Measurements from ENCODE around the gene RNF149. TPM values are rescaled to one million over a fixed set of nuclear protein-coding genes. Genes with fewer than 3 reads are reported as not detected.

RNF149 gene
- total and polyA plus RNA-seq, 2 donors (not counting 3 experiments of a cell fraction or from before 2014, with no cell fraction given) = 31.3 to 66.6 TPM

- dilution Hi-C loops (cut with MboI; ENCODE audit: extremely low pct_ligation_motif_present, low sequenced_read_pairs) = no loop called here
- no peak for FAIRE-seq
Measured at GRCh38 chr2:101274142-101274541, 34.4 kb downstream of the RNF149 start.

More at GRCh38 chr2:101274142-101274541, 34.4 kb downstream of the RNF149 start:
- TF ChIP-seq EZH2 (IDR thresholded peaks at IDR 0.05; ENCODE audit: borderline replicate concordance, low read depth, low read length, severe bottlenecking) (no peak), MYC (IDR thresholded peaks at IDR 0.05; ENCODE audit: low read depth, low read length) (no peak), FOS (IDR thresholded peaks at IDR 0.05; ENCODE audit: borderline replicate concordance, insufficient read depth, low read length) (no peak), JUN (IDR thresholded peaks at IDR 0.05; ENCODE audit: borderline replicate concordance, insufficient read depth, insufficient read length, low read depth) (no peak), POLR2A (IDR thresholded peaks at IDR 0.05; ENCODE audit: low read depth, low read length) (no peak), POLR2AphosphoS5 (IDR thresholded peaks at IDR 0.05; ENCODE audit: insufficient read depth, low read depth, low read length) (no peak), GATA2 (IDR thresholded peaks at IDR 0.05; ENCODE audit: insufficient read depth, insufficient read length, low read depth, low read length) (no peak)
- TF ChIP-seq, protein P1, sequence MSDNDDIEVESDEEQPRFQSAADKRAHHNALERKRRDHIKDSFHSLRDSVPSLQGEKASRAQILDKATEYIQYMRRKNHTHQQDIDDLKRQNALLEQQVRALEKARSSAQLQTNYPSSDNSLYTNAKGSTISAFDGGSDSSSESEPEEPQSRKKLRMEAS (IDR thresholded peaks at IDR 0.05; ENCODE audit: insufficient read depth, insufficient read length) = no peak
- TF ChIP-seq, protein P2, sequence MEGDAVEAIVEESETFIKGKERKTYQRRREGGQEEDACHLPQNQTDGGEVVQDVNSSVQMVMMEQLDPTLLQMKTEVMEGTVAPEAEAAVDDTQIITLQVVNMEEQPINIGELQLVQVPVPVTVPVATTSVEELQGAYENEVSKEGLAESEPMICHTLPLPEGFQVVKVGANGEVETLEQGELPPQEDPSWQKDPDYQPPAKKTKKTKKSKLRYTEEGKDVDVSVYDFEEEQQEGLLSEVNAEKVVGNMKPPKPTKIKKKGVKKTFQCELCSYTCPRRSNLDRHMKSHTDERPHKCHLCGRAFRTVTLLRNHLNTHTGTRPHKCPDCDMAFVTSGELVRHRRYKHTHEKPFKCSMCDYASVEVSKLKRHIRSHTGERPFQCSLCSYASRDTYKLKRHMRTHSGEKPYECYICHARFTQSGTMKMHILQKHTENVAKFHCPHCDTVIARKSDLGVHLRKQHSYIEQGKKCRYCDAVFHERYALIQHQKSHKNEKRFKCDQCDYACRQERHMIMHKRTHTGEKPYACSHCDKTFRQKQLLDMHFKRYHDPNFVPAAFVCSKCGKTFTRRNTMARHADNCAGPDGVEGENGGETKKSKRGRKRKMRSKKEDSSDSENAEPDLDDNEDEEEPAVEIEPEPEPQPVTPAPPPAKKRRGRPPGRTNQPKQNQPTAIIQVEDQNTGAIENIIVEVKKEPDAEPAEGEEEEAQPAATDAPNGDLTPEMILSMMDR (IDR thresholded peaks at IDR 0.05; ENCODE audit: extremely low read depth in 1 of 2, insufficient read depth in 1 of 2, low read depth in 1 of 2, low read length in 2 of 2) = no peak
- POLR2A ChIA-PET = no interaction called here
- Histone ChIP-seq H3K27me3 (ENCODE audit: control insufficient read depth in 2 of 2, insufficient read depth in 2 of 2, low read length in 2 of 2) (no peaks in the 10 kb centered on the region), H3K4me2 (ENCODE audit: insufficient read depth, low read length) (no peak overlapping the region), H3K4me1 (ENCODE audit: control insufficient read depth, extremely low read depth, insufficient read depth, low read length) (no peaks in the 10 kb centered on the region), H3K79me2 (ENCODE audit: control insufficient read depth, insufficient read depth, low read length) (peaks cover 10% of the 10 kb centered on the region), H2AFZ (ENCODE audit: low read depth, low read length) (no peak overlapping the region), H3K9me1 (replicated peaks; ENCODE audit: control insufficient read depth, extremely low read depth, insufficient read depth, low read length) (no peaks in the 10 kb centered on the region), H3K36me3 (ENCODE audit: control insufficient read depth in 2 of 2, extremely low read depth in 1 of 2, insufficient read depth in 2 of 2, low read length in 2 of 2) (peaks cover 12 to 43% of the 10 kb centered on the region in 2 experiments), H3K9me3 (replicated peaks; ENCODE audit: control insufficient read depth, insufficient read depth, low read length) (no peaks in the 10 kb centered on the region), H3K4me3 (replicated peaks in 1 of 3; ENCODE audit: insufficient read depth in 1 of 3, low read depth in 1 of 3, low read length in 3 of 3) (no peak overlapping the region), H4K20me1 (replicated peaks; ENCODE audit: control insufficient read depth, extremely low read depth, insufficient read depth, low read length) (no peaks in the 10 kb centered on the region), H3K27ac (ENCODE audit: insufficient read depth, low read depth, low read length) (no peak overlapping the region), H3K9ac (replicated peaks; ENCODE audit: extremely low read depth, insufficient read depth, low read length) (no peak overlapping the region)
- BruUV-seq (replicated peaks) = no TSS peak
- no peak for DNase-seq (ENCODE audit: low read depth, low spot score)
- intact Hi-C loops (cut with micrococcal nuclease) = no loop called here
- CTCF ChIA-PET = no interaction called here

All from endothelial cell of umbilical vein (primary cell).